AG04450 (cell line): ENCODE results near the gene RGL3. TPM values are rescaled to one million over a fixed set of nuclear protein-coding genes. Genes with fewer than 3 reads are reported as not detected.
"Not testable (repeated sequence)": the region's sequence is repeated elsewhere in the genome, so short reads cannot be mapped to it uniquely, and the experiment has no call there.

ENCODE experiments used
- CTCF ChIA-PET: fragments of 300-600, 350-600 bp; formaldehyde crosslinking; extraction: SDS; loops from one replicate; lab custom pipeline; 2022; ENCODE audit warnings: antibody characterized with exemption, inconsistent platforms; lab: Charles Lee
- POLR2A ChIA-PET: fragments of 350-600 bp; formaldehyde crosslinking; extraction: SDS; loops from one replicate; lab custom pipeline; 2021; ENCODE audit warnings: antibody characterized with exemption, inconsistent platforms; lab: Yijun Ruan, JAX
- DNase-seq: peaks from one replicate; pipeline ENCODE4 v3.0.0-alpha.2; 2011; ENCODE audit warnings: low read depth, low spot score
- H3K27ac ChIP-seq: one replicate; pipeline ENCODE4 v1.5.1; 2012; ENCODE audit warnings: low read depth, low read length, control low read depth
- H3K27me3 ChIP-seq: one replicate; pipeline ENCODE4 v1.6.0; 2012; ENCODE audit warnings: low read length; ENCODE audit not compliant: control insufficient read depth, insufficient read depth
- H3K4me3 ChIP-seq: 2 replicates; pipeline ENCODE4 v1.5.1; 2011; ENCODE audit warnings: mild to moderate bottlenecking, low read depth, low read length, control low read depth
- H3K9me3 ChIP-seq: 2 replicates; pipeline ENCODE4 v1.5.1; 2012; ENCODE audit warnings: low read length; ENCODE audit not compliant: control insufficient read depth, insufficient read depth
- polyA plus RNA-seq: library from polyadenylated mRNA; depleted of rRNA; stranded (reverse); fragments of >200 nt; gene quantifications from 2 replicates; pipeline ENCODE4 v1.2.3, GENCODE V29; 2011
- TF ChIP-seq, protein P1 (sequence below): IDR thresholded peaks from 2 replicates; pipeline ENCODE4 v1.5.1; 2011; ENCODE audit warnings: low read depth, low read length, control low read depth, inconsistent platforms

Gene RGL3
- polyA plus RNA-seq, 1 experiment = 0.11 TPM

- no peak overlapping the region for H3K4me3 ChIP-seq
- peaks cover under 1% of the 10 kb centered on the region for H3K27me3 ChIP-seq
- ChIA-PET CTCF (no interaction called here), POLR2A (no interaction called here)
- no peak for DNase-seq
- TF ChIP-seq, protein P1, sequence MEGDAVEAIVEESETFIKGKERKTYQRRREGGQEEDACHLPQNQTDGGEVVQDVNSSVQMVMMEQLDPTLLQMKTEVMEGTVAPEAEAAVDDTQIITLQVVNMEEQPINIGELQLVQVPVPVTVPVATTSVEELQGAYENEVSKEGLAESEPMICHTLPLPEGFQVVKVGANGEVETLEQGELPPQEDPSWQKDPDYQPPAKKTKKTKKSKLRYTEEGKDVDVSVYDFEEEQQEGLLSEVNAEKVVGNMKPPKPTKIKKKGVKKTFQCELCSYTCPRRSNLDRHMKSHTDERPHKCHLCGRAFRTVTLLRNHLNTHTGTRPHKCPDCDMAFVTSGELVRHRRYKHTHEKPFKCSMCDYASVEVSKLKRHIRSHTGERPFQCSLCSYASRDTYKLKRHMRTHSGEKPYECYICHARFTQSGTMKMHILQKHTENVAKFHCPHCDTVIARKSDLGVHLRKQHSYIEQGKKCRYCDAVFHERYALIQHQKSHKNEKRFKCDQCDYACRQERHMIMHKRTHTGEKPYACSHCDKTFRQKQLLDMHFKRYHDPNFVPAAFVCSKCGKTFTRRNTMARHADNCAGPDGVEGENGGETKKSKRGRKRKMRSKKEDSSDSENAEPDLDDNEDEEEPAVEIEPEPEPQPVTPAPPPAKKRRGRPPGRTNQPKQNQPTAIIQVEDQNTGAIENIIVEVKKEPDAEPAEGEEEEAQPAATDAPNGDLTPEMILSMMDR = no peak
- no peak overlapping the region for H3K27ac ChIP-seq
- H3K9me3 ChIP-seq = peaks cover 5% of the 10 kb centered on the region; the same call in 1 of the 2 replicates
Observed at GRCh38 chr19:11463391-11463790, 44.3 kb upstream of the RGL3 start.

DNA sequence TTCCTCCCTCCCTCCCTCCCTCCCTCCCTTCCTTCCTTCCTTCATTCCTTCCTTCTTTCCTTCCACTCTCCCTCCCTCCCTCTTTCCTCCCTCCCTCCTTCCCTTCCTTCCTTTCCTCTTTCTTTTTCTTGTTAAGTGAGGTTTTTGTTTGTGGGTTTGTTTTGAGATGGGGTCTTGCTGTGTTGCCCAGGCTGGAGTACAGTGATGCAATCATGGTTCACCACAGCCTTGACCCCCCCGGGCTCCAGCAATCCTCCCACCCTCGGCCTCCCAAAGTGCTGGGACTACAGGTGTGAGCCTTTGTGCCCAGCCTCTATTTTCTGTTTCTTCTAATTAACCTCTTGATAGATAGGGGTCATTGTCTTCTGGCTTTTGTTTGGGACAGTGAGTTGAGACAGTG is 42.3 kb upstream of the RGL3 start:
- Histone ChIP-seq H3K9me3 (peaks cover 5% of the 10 kb centered on the region; the same call in 1 of the 2 replicates), H3K4me3 (no peak overlapping the region), H3K27ac (no peak overlapping the region), H3K27me3 (peaks cover 3% of the 10 kb centered on the region)
- TF ChIP-seq, protein P1 = no peak
- DNase-seq = no peak
- CTCF ChIA-PET = no interaction called here
- POLR2A ChIA-PET = no interaction called here

DNA sequence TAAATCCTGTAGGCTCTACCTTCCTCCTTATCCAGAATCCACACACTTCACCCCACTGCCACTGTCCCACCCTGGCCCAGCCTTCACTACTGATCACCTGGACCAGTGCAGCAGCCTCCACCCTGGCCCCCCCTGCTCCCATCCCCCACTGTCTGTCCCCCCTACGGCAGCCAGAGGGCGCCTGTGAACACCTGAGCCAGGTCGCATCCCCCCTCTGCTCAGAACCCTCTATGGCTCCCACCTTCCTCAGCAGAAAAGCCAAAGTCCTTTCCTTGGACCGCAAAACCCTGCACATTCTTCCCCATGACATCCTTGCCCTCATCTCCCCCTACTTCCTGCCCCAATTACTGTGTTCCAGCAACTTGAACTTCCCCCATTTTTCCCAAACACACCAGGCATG is 41.1 kb upstream of the RGL3 start:
- no peak overlapping the region for H3K4me3 ChIP-seq
- peaks cover 5% of the 10 kb centered on the region; the same call in 1 of the 2 replicates for H3K9me3 ChIP-seq
- no peak for DNase-seq
- peaks cover 3% of the 10 kb centered on the region for H3K27me3 ChIP-seq
- no peak overlapping the region for H3K27ac ChIP-seq
- TF ChIP-seq, protein P1 = peak; percentile 16; the same call in 1 of the 2 replicates
- POLR2A ChIA-PET = no interaction called here
- CTCF ChIA-PET = no interaction called here

DNA sequence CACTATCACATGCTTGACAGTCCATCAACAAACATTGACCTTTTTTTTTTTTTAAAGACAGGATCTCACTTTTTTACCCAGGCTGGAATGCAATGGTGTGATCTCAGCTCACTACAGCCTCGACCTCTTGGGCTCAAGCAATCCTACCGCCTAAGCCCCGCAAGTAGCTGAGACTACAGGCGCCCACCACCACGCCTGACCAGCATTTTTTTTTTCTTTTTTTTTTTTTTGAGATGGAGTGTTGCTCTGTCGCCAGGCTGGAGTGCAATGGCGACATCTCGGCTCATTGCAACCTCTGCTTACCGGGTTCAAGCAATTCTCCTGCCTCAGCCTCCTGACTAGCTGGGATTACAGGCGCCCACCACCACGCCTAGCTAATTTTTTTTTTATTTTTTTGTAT is 39.8 kb upstream of the RGL3 start:
- ChIA-PET CTCF (interaction anchor here (0.9 kb wide), 1 partner anchor 22 kb away, joined by 3 read pairs; no protein-coding TSS in a partner anchor), POLR2A (interaction anchor here (0.7 kb wide), 1 partner anchor 73 kb away, joined by 5 read pairs; no protein-coding TSS in a partner anchor)
- not testable (repeated sequence) for H3K9me3 ChIP-seq, H3K4me3 ChIP-seq, H3K27me3 ChIP-seq, DNase-seq, H3K27ac ChIP-seq

- no peak overlapping the region for H3K27ac ChIP-seq
- no peaks in the 10 kb centered on the region; the same call in 1 of the 2 replicates for H3K9me3 ChIP-seq
- ChIA-PET CTCF (interaction anchor here (0.9 to 1.0 kb wide), 2 partner anchors 22 to 164 kb away, joined by 3 read pairs; no protein-coding TSS in a partner anchor), POLR2A (no interaction called here)
- peaks cover 3% of the 10 kb centered on the region for H3K27me3 ChIP-seq
- no peak overlapping the region for H3K4me3 ChIP-seq
- no peak for DNase-seq
- TF ChIP-seq, protein P1 = no peak
Observed at GRCh38 chr19:11458236-11458900, 39.3 kb upstream of the RGL3 start.
